HEK293 (cell line): ENCODE results near the gene SENP8.

Experiments
- CTCF ChIA-PET: fragments of 350-600 bp; formaldehyde crosslinking; extraction: SDS; loops from one replicate; lab custom pipeline; 2021; ENCODE audit warnings: antibody characterized with exemption; lab: Yijun Ruan, JAX
- POLR2A ChIA-PET: fragments of 300-600 bp; formaldehyde crosslinking; extraction: SDS; loops from one replicate; lab custom pipeline; 2020; ENCODE audit warnings: antibody characterized with exemption, inconsistent platforms; lab: Yijun Ruan, JAX
- H3K27ac ChIP-seq: fragments of 200-500 bp; sonication (Bioruptor generic); 2 replicates; pipeline ENCODE4 v1.5.1; 2014; ENCODE audit warnings: low read depth, low read length, control low read depth, inconsistent platforms; ENCODE audit errors: extremely low read depth
- H3K36me3 ChIP-seq, 2 experiments: fragments of 200-500 bp in 1 of 2; sonication (Bioruptor generic) in 1 of 2; 1 replicate in 1 of 2; 2 replicates in 1 of 2; pipeline ENCODE4 v1.5.1; 2014 to 2017; ENCODE audit warnings: inconsistent platforms in 2 of 2, low read length in 2 of 2; ENCODE audit not compliant: control insufficient read depth in 2 of 2, insufficient read depth in 1 of 2
- H3K4me1 ChIP-seq: fragments of 200-500 bp; sonication (Bioruptor generic); 2 replicates; pipeline ENCODE4 v1.5.1; 2014; ENCODE audit warnings: mild to moderate bottlenecking, low read length, inconsistent platforms; ENCODE audit not compliant: control insufficient read depth, insufficient read depth
- H3K4me3 ChIP-seq: 2 replicates; pipeline ENCODE4 v1.5.1; 2011; ENCODE audit warnings: low read depth, mild to moderate bottlenecking, control low read depth, low read length, moderate library complexity
- H3K9me3 ChIP-seq: fragments of 200-500 bp; sonication (Bioruptor generic); 2 replicates; pipeline ENCODE4 v1.5.1; 2014; ENCODE audit warnings: low read depth, low read length, inconsistent platforms; ENCODE audit not compliant: control insufficient read depth, insufficient read depth
- ELK4 ChIP-seq: IDR thresholded peaks from 2 replicates; pipeline ENCODE4 v1.6.1; 2011; ENCODE audit warnings: mild to moderate bottlenecking, low read depth, low read length, borderline replicate concordance
- GLIS1 ChIP-seq: fragments of 450-650 bp; formaldehyde crosslinking; IDR thresholded peaks from 2 replicates; pipeline ENCODE4 v1.5.1; 2016; ENCODE audit warnings: missing biosample characterization, missing genetic modification characterization
- GLIS2 ChIP-seq: fragments of 450-650 bp; formaldehyde crosslinking; IDR thresholded peaks from 2 replicates; pipeline ENCODE4 v1.5.1; 2016; ENCODE audit warnings: missing biosample characterization, missing genetic modification characterization
- HOXA7 ChIP-seq: sonication (generic); formaldehyde crosslinking; IDR thresholded peaks from 2 replicates; pipeline ENCODE4 v1.8.1; 2022; ENCODE audit warnings: missing genetic modification reagents, borderline replicate concordance
- KLF1 ChIP-seq: fragments of 450-650 bp; formaldehyde crosslinking; IDR thresholded peaks from 2 replicates; pipeline ENCODE4 v1.5.1; 2016; ENCODE audit warnings: missing biosample characterization, missing genetic modification characterization
- PBX3 ChIP-seq: sonication (generic); formaldehyde crosslinking; IDR thresholded peaks from 2 replicates; pipeline ENCODE4 v1.8.1; 2022; ENCODE audit warnings: mild to moderate bottlenecking, moderate library complexity, missing genetic modification reagents
- REPIN1 ChIP-seq: fragments of 450-650 bp; formaldehyde crosslinking; IDR thresholded peaks from 2 replicates; pipeline ENCODE4 v1.5.1; 2017; ENCODE audit warnings: missing biosample characterization, missing genetic modification characterization, low read depth
- SCRT2 ChIP-seq: fragments of 450-650 bp; formaldehyde crosslinking; IDR thresholded peaks from 2 replicates; pipeline ENCODE4 v1.5.1; 2016; ENCODE audit warnings: missing biosample characterization, missing genetic modification characterization
- ZBTB44 ChIP-seq: fragments of 450-650 bp; IDR thresholded peaks from 2 replicates; pipeline ENCODE4 v1.5.1; 2018; ENCODE audit warnings: missing biosample characterization, mild to moderate bottlenecking, missing genetic modification characterization
- ZBTB49 ChIP-seq: fragments of 450-650 bp; formaldehyde crosslinking; IDR thresholded peaks from 2 replicates; pipeline ENCODE4 v1.5.1; 2016; ENCODE audit warnings: missing biosample characterization, missing genetic modification characterization, low read depth
- ZBTB7A ChIP-seq: fragments of 450-650 bp; formaldehyde crosslinking; IDR thresholded peaks from 2 replicates; pipeline ENCODE4 v1.5.1; 2016; ENCODE audit warnings: low read depth, missing biosample characterization, missing genetic modification characterization
- ZBTB8A ChIP-seq: fragments of 450-650 bp; formaldehyde crosslinking; IDR thresholded peaks from 2 replicates; pipeline ENCODE4 v1.5.1; 2016; ENCODE audit warnings: missing biosample characterization, missing genetic modification characterization
- ZFP69B ChIP-seq: fragments of 450-650 bp; formaldehyde crosslinking; IDR thresholded peaks from 2 replicates; pipeline ENCODE4 v1.5.1; 2016; ENCODE audit warnings: missing biosample characterization, missing genetic modification characterization
- ZIC2 ChIP-seq: fragments of 450-650 bp; formaldehyde crosslinking; IDR thresholded peaks from 2 replicates; pipeline ENCODE4 v1.5.1; 2016; ENCODE audit warnings: missing biosample characterization, missing genetic modification characterization
- ZNF146 ChIP-seq: fragments of 450-650 bp; formaldehyde crosslinking; IDR thresholded peaks from 2 replicates; pipeline ENCODE4 v1.5.1; 2016; ENCODE audit warnings: missing biosample characterization, missing genetic modification characterization
- ZNF16 ChIP-seq: fragments of 450-650 bp; formaldehyde crosslinking; IDR thresholded peaks from 2 replicates; pipeline ENCODE4 v1.5.1; 2016; ENCODE audit warnings: low read depth, missing biosample characterization, missing genetic modification characterization
- ZNF239 ChIP-seq: fragments of 450-650 bp; formaldehyde crosslinking; IDR thresholded peaks from 2 replicates; pipeline ENCODE4 v1.5.1; 2016; ENCODE audit warnings: missing biosample characterization, missing genetic modification characterization
- ZNF37A ChIP-seq: fragments of 450-650 bp; IDR thresholded peaks from 2 replicates; pipeline ENCODE4 v1.5.1; 2018; ENCODE audit warnings: missing biosample characterization, missing genetic modification characterization
- ZNF423 ChIP-seq: fragments of 450-650 bp; formaldehyde crosslinking; IDR thresholded peaks from 2 replicates; pipeline ENCODE4 v1.5.1; 2016; ENCODE audit warnings: missing biosample characterization, missing genetic modification characterization
- ZNF426 ChIP-seq: fragments of 450-650 bp; formaldehyde crosslinking; IDR thresholded peaks from 2 replicates; pipeline ENCODE4 v1.5.1; 2017; ENCODE audit warnings: missing biosample characterization, missing genetic modification characterization, mild to moderate bottlenecking, inconsistent platforms, moderate library complexity
- ZNF449 ChIP-seq: fragments of 450-650 bp; formaldehyde crosslinking; IDR thresholded peaks from 2 replicates; pipeline ENCODE4 v1.5.1; 2017; ENCODE audit warnings: missing biosample characterization, mild to moderate bottlenecking, missing genetic modification characterization, moderate library complexity
- ZNF600 ChIP-seq: fragments of 450-650 bp; formaldehyde crosslinking; IDR thresholded peaks from 2 replicates; pipeline ENCODE4 v1.5.1; 2016; ENCODE audit warnings: missing biosample characterization, missing genetic modification characterization
- ZNF621 ChIP-seq: fragments of 450-650 bp; formaldehyde crosslinking; IDR thresholded peaks from 2 replicates; pipeline ENCODE4 v1.5.1; 2017; ENCODE audit warnings: missing biosample characterization, missing genetic modification characterization
- ZNF704 ChIP-seq: fragments of 450-650 bp; formaldehyde crosslinking; IDR thresholded peaks from 2 replicates; pipeline ENCODE4 v1.5.1; 2016; ENCODE audit warnings: missing biosample characterization, missing genetic modification characterization
- ZNF768 ChIP-seq: fragments of 450-650 bp; formaldehyde crosslinking; IDR thresholded peaks from 2 replicates; pipeline ENCODE4 v1.5.1; 2018; ENCODE audit warnings: missing biosample characterization, mild to moderate bottlenecking, missing genetic modification characterization
- ZSCAN18 ChIP-seq: fragments of 450-650 bp; formaldehyde crosslinking; IDR thresholded peaks from 2 replicates; pipeline ENCODE4 v1.5.1; 2016; ENCODE audit warnings: missing biosample characterization, missing genetic modification characterization

Gene SENP8

GRCh38 chr15:72184165-72184811 lies 66.1 kb downstream of the SENP8 start:
- ChIA-PET CTCF (interaction anchor here (0.6 to 1.4 kb wide), 4 partner anchors 12 to 563 kb away, joined by 3 to 10 read pairs (median 5); no protein-coding TSS in a partner anchor), POLR2A (interaction anchor here (0.6 kb wide), 1 partner anchor 441 kb away, joined by 3 read pairs; no protein-coding TSS in a partner anchor)
- Histone ChIP-seq H3K36me3 (no peaks in the 10 kb centered on the region), H3K27ac (peak overlapping the region; percentile 31; the same call in 1 of the 2 replicates), H3K9me3 (no peaks in the 10 kb centered on the region), H3K4me1 (peaks cover 6% of the 10 kb centered on the region; the same call in 1 of the 2 replicates), H3K4me3 (peak overlapping the region; percentile 9)
- no peak for TF ChIP-seq HOXA7
- peak; percentile 38 for TF ChIP-seq ZBTB8A (tag by site-specific recombination)
- TF ChIP-seq ZNF37A (tag by site-specific recombination), result no peak
- peak; percentile 71; the same call in 1 of the 2 replicates for TF ChIP-seq PBX3 (CRISPR knock-in tag)
- TF ChIP-seq ZBTB49 (tag by site-specific recombination), result no peak
- no peak for TF ChIP-seq ZNF704 (tag by site-specific recombination)
- TF ChIP-seq GLIS2 (tag by site-specific recombination), result peak; percentile 61; the same call in 1 of the 2 replicates
- no peak for TF ChIP-seq ZSCAN18 (tag by site-specific recombination)
- no peak for TF ChIP-seq ZNF239
- TF ChIP-seq ZNF768 (tag by site-specific recombination), result no peak; the same call in 1 of the 2 replicates
- TF ChIP-seq ZNF449 (tag by site-specific recombination), result peak; percentile 86
- TF ChIP-seq ZNF146 (tag by site-specific recombination), result no peak
- no peak for TF ChIP-seq ZNF426 (tag by site-specific recombination)
- TF ChIP-seq ZBTB44 (tag by site-specific recombination), result no peak
- TF ChIP-seq GLIS1, result peak; percentile 89
- peak; percentile 86 for TF ChIP-seq ZIC2 (tag by site-specific recombination)
- 0 out of 2 replicates have a peak, but pooled peaks have one; percentile 47 for TF ChIP-seq ZNF600
- TF ChIP-seq ELK4, result no peak
- 0 out of 2 replicates have a peak, but pooled peaks have one; percentile 18 for TF ChIP-seq SCRT2 (tag by site-specific recombination)
- no peak for TF ChIP-seq ZBTB7A (tag by site-specific recombination)
- no peak for TF ChIP-seq ZFP69B (tag by site-specific recombination)
- TF ChIP-seq ZNF16 (tag by site-specific recombination), result no peak
- no peak for TF ChIP-seq REPIN1 (tag by site-specific recombination)
- TF ChIP-seq KLF1 (tag by site-specific recombination), result no peak
- no peak for TF ChIP-seq ZNF621 (tag by site-specific recombination)
- TF ChIP-seq ZNF423, result 0 out of 2 replicates have a peak, but pooled peaks have one; percentile 11
